ENCODE measurements around the gene SERPINA9. TPM values are rescaled to one million over a fixed set of nuclear protein-coding genes. Genes with fewer than 3 reads are reported as not detected.
A peak's percentile ranks its signal among the peaks of the same experiment; 100 is the strongest.
"Not testable (repeated sequence)": the region's sequence is repeated elsewhere in the genome, so short reads cannot be mapped to it uniquely, and the experiment has no call there.

Gene SERPINA9
- total RNA-seq, 2 donors from 2014 or later, result not detected

- Histone ChIP-seq H3K27ac (no peak overlapping the region), H3K4me3 (no peak overlapping the region), H3K9ac (ENCODE audit: low read depth in 2 of 2, low read length in 2 of 2) (no peak overlapping the region), H3K27me3 (no peaks in the 10 kb centered on the region), H3K9me3 (no peaks in the 10 kb centered on the region), H3K4me1 (no peaks in the 10 kb centered on the region), H3K36me3 (no peaks in the 10 kb centered on the region)
- DNase-seq, result no peak
- intact Hi-C loops (cut with DNase I), result loop anchor here (5.0 to 10.0 kb wide), 2 partner anchors 52 to 135 kb away; no protein-coding TSS in a partner anchor
- TF ChIP-seq CTCF (IDR thresholded peaks at IDR 0.05), result no peak
These were observed 10.9 kb upstream of the SERPINA9 start for GRCh38 chr14:94486883-94487282.

GRCh38 chr14:94485944-94486841 lies 10.2 kb upstream of the SERPINA9 start:
- DNase-seq, result peak; percentile 28
- peak; percentile 98 for TF ChIP-seq CTCF (IDR thresholded peaks at IDR 0.05)
- no peak overlapping the region for H3K4me3 ChIP-seq
- no peaks in the 10 kb centered on the region for H3K27me3 ChIP-seq
- intact Hi-C loops (cut with DNase I), result loop anchor here (5.0 to 10.0 kb wide), 2 partner anchors 51 to 134 kb away; no protein-coding TSS in a partner anchor
- no peaks in the 10 kb centered on the region for H3K9me3 ChIP-seq
- no peaks in the 10 kb centered on the region for H3K4me1 ChIP-seq
- no peak overlapping the region for H3K9ac ChIP-seq (ENCODE audit: low read depth in 2 of 2, low read length in 2 of 2)
- no peaks in the 10 kb centered on the region for H3K36me3 ChIP-seq
- no peak overlapping the region for H3K27ac ChIP-seq

DNA sequence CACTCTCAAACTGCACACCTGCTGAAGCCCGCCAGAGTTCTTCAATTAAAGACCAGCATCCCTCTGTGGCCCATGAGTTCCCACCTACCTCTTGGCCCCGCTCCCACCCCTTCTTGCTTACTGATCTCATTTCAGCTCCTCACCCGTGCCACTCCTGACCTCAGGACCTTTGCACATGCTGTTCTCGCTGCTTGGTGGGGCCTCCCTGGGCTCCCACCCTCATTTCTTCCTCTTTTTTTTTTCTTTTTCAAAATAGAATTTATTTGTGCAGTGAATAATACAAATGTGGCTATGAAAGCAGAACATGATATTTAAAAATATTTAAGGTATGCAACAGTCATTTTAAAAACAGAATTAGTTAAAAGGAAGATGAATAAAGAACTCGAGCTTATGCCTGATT lies 8.5 kb upstream of the SERPINA9 start:
- intact Hi-C loops (cut with DNase I), result loop anchor here (10.0 kb wide), 1 partner anchor 50 kb away; no protein-coding TSS in a partner anchor
- no peak for TF ChIP-seq CTCF (IDR thresholded peaks at IDR 0.05)
- DNase-seq, result no peak

GRCh38 chr14:94483729-94484275 lies 7.8 kb upstream of the SERPINA9 start:
- Histone ChIP-seq H3K36me3 (no peaks in the 10 kb centered on the region), H3K4me1 (no peaks in the 10 kb centered on the region), H3K9ac (ENCODE audit: low read depth in 2 of 2, low read length in 2 of 2) (no peak overlapping the region), H3K9me3 (no peaks in the 10 kb centered on the region), H3K27ac (no peak overlapping the region), H3K27me3 (no peaks in the 10 kb centered on the region), H3K4me3 (no peak overlapping the region)
- intact Hi-C loops (cut with DNase I), result loop anchor here (10.0 kb wide), 1 partner anchor 49 kb away; no protein-coding TSS in a partner anchor
- no peak for DNase-seq
- TF ChIP-seq CTCF (IDR thresholded peaks at IDR 0.05), result no peak

More for the DNA sequence above, 8.5 kb upstream of the SERPINA9 start:
- no peak overlapping the region for H3K27ac ChIP-seq
- H3K9me3 ChIP-seq, result no peaks in the 10 kb centered on the region
- no peak overlapping the region for H3K4me3 ChIP-seq
- H3K36me3 ChIP-seq, result no peaks in the 10 kb centered on the region
- no peak overlapping the region for H3K9ac ChIP-seq (ENCODE audit: low read depth in 2 of 2, low read length in 2 of 2)
- H3K4me1 ChIP-seq, result no peaks in the 10 kb centered on the region
- no peaks in the 10 kb centered on the region for H3K27me3 ChIP-seq

DNA sequence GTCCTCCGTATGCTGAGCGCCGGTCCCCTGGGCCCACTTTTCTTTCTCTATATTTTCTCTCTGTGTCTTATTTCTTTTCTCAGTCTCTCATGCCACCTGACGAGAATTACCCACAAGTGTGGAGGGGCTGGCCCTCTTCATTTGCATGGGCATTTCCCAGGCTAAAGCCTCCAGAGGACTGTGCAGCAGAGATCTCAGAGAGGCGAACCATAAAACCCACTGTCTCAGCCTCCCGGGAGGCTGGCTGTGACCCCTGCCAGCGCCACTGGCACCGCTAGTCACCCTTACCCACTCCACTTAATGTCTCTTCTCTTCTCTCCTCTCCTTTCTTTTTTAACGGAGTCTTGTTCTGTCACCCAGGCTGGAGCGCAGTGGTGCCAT lies 7.1 kb upstream of the SERPINA9 start:
- Histone ChIP-seq H3K27ac (no peak overlapping the region), H3K36me3 (no peaks in the 10 kb centered on the region), H3K4me1 (no peaks in the 10 kb centered on the region), H3K9ac (ENCODE audit: low read depth in 2 of 2, low read length in 2 of 2) (no peak overlapping the region), H3K4me3 (no peak overlapping the region), H3K9me3 (no peaks in the 10 kb centered on the region), H3K27me3 (no peaks in the 10 kb centered on the region)
- TF ChIP-seq CTCF (IDR thresholded peaks at IDR 0.05), result no peak
- DNase-seq, result no peak
- intact Hi-C loops (cut with DNase I), result loop anchor here (10.0 kb wide), 1 partner anchor 48 kb away; no protein-coding TSS in a partner anchor

DNA sequence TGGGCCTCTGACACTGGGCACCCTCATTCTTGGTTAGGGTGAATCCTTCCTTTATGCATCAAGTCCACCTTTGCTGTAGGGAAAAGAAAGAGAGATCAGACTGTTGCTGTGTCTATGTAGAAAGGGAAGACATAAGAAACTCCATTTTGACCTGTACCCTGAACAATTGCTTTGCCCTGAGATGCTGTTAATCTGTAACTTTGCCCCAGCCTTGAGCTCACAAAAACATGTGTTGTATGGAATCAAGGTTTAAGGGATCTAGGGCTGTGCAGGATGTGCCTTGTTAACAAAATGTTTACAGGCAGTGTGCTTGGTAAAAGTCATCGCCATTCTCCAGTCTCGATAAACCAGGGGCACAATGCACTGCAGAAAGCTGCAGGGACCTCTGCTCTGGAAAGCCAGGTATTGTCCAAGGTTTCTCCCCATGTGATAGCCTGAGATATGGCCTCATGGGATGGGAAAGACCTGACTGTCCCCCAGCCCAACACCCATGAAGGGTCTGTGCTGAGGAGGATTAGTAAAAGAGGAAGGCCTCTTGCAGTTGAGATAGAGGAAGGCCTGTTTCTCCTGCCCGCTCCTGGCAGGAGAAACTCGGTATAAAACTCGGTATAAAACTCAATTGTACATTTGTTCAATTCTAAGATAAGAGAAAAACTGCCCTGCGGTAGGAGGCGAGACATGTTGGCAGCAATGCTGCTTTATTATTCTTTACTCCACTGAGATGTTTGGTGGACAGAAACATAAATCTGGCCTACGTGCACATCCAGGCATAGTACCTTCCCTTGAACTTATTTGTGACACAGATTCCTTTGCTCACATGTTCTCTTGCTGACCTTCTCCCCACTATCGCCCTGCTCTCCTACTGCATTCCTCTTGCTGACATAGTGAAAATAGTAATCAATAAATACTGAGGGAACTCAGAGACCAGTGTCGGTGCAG lies 6.4 kb upstream of the SERPINA9 start:
- not testable (repeated sequence) for H3K36me3 ChIP-seq; H3K4me1 ChIP-seq; DNase-seq; H3K4me3 ChIP-seq; H3K27me3 ChIP-seq; H3K27ac ChIP-seq; H3K9me3 ChIP-seq; H3K9ac ChIP-seq (ENCODE audit: low read depth in 2 of 2, low read length in 2 of 2)
- intact Hi-C loops (cut with DNase I), result loop anchor here (10.0 kb wide), 1 partner anchor 48 kb away; no protein-coding TSS in a partner anchor
